SU-DHL-6 (cell line): ENCODE data around the gene MGP.

ENCODE experiments used
- H2AFZ ChIP-seq: fragments of 200-600 bp; sonication (generic); 2 replicates; pipeline ENCODE4 v1.6.1; 2014; ENCODE audit warnings: low read depth, mild to moderate bottlenecking, moderate library complexity, mixed read lengths, antibody characterized with exemption, low read length; ENCODE audit not compliant: severe bottlenecking
- H3F3A ChIP-seq: fragments of 200-600 bp; shearing (Covaris generic); 2 replicates; pipeline ENCODE4 v1.6.0; 2016; ENCODE audit warnings: antibody characterized with exemption, mild to moderate bottlenecking; ENCODE audit not compliant: insufficient read depth
- H3K27ac ChIP-seq: fragments of 200-600 bp; sonication (generic); 2 replicates; pipeline ENCODE4 v1.5.1; 2016; ENCODE audit warnings: low read depth, mild to moderate bottlenecking, low read length, moderate library complexity, mixed read lengths
- H3K27me3 ChIP-seq: fragments of 200-600 bp; sonication (generic), shearing (Covaris generic); 2 replicates; pipeline ENCODE4 v1.6.0; 2014; ENCODE audit warnings: mild to moderate bottlenecking, low read length
- H3K36me3 ChIP-seq: fragments of 200-600 bp; sonication (generic); 2 replicates; pipeline ENCODE4 v1.6.1; 2014; ENCODE audit warnings: mild to moderate bottlenecking, low read length, mixed read lengths
- H3K4me2 ChIP-seq: fragments of 300-600, 200-600 bp; shearing (Covaris generic), sonication (generic); 2 replicates; pipeline ENCODE4 v1.6.0; 2014; ENCODE audit warnings: low read length, low read depth, mild to moderate bottlenecking; ENCODE audit not compliant: poor library complexity, severe bottlenecking
- H3K4me3 ChIP-seq: fragments of 200-600 bp; sonication (generic); 2 replicates; pipeline ENCODE4 v1.5.1; 2014; ENCODE audit warnings: antibody characterized with exemption, low read length, mild to moderate bottlenecking, mixed read lengths; ENCODE audit not compliant: insufficient read depth, poor library complexity, severe bottlenecking
- H3K79me2 ChIP-seq: fragments of 200-600 bp; sonication (generic); 2 replicates; pipeline ENCODE4 v1.6.1; 2014; ENCODE audit warnings: mild to moderate bottlenecking, low read length, moderate library complexity; ENCODE audit not compliant: insufficient read depth
- H3K9ac ChIP-seq: fragments of 200-600 bp; sonication (generic); 2 replicates; pipeline ENCODE4 v1.7.0; 2014; ENCODE audit warnings: mild to moderate bottlenecking, low read length
- H3K9me2 ChIP-seq: fragments of 200-600 bp; sonication (generic); replicated peaks from 2 replicates; pipeline ENCODE4 v1.6.1; 2014; ENCODE audit warnings: low read length; ENCODE audit not compliant: insufficient read depth
- H3K9me3 ChIP-seq: fragments of 200-600 bp; sonication (generic); 2 replicates; pipeline ENCODE4 v1.6.1; 2014; ENCODE audit warnings: low read length, mixed read lengths; ENCODE audit not compliant: insufficient read depth
- H4K20me1 ChIP-seq: fragments of 200-600 bp; sonication (generic); 2 replicates; pipeline ENCODE4 v1.6.1; 2014; ENCODE audit warnings: low read depth, mild to moderate bottlenecking, antibody characterized with exemption, low read length, moderate library complexity, mixed read lengths
- CTCF ChIP-seq: fragments of 200-600 bp; sonication (generic); IDR thresholded peaks from one replicate; pipeline ENCODE4 v1.5.1; 2017; ENCODE audit warnings: antibody characterized with exemption, mild to moderate bottlenecking, low read length, moderate library complexity; ENCODE audit not compliant: insufficient read depth, poor library complexity, severe bottlenecking
- EZH2phosphoT487 ChIP-seq: fragments of 200-600 bp; sonication (generic), shearing (Covaris generic); conservative IDR thresholded peaks from 2 replicates; pipeline ENCODE4 v1.6.1; 2018; ENCODE audit warnings: mild to moderate bottlenecking, antibody characterized with exemption, low read length, moderate library complexity, mixed read lengths

MGP gene

GRCh38 chr12:14907953-14908352, 22.3 kb upstream of the MGP start:
- Histone ChIP-seq H3K79me2 (no peaks in the 10 kb centered on the region), H2AFZ (no peak overlapping the region), H4K20me1 (no peaks in the 10 kb centered on the region), H3F3A (no peaks in the 10 kb centered on the region), H3K4me3 (no peak overlapping the region), H3K27ac (no peak overlapping the region), H3K9ac (no peak overlapping the region), H3K9me3 (no peaks in the 10 kb centered on the region), H3K4me2 (no peak overlapping the region), H3K9me2 (no peaks in the 10 kb centered on the region), H3K36me3 (no peaks in the 10 kb centered on the region), H3K27me3 (no peaks in the 10 kb centered on the region)
- no peak for TF ChIP-seq CTCF
- TF ChIP-seq EZH2phosphoT487, result no peak

GRCh38 chr12:14906114-14906513, 20.5 kb upstream of the MGP start:
- Histone ChIP-seq H3K36me3 (no peaks in the 10 kb centered on the region), H3K9me3 (no peaks in the 10 kb centered on the region), H2AFZ (no peak overlapping the region), H3K9ac (no peak overlapping the region), H3K27me3 (no peaks in the 10 kb centered on the region), H3F3A (no peaks in the 10 kb centered on the region), H3K9me2 (no peaks in the 10 kb centered on the region), H3K27ac (no peak overlapping the region), H3K79me2 (no peaks in the 10 kb centered on the region), H3K4me2 (no peak overlapping the region), H3K4me3 (no peak overlapping the region), H4K20me1 (no peaks in the 10 kb centered on the region)
- no peak for TF ChIP-seq EZH2phosphoT487
- TF ChIP-seq CTCF, result no peak

- Histone ChIP-seq H4K20me1 (no peaks in the 10 kb centered on the region), H2AFZ (no peak overlapping the region), H3K36me3 (no peaks in the 10 kb centered on the region), H3K9me3 (no peaks in the 10 kb centered on the region), H3K9me2 (no peaks in the 10 kb centered on the region), H3K79me2 (no peaks in the 10 kb centered on the region), H3K9ac (no peak overlapping the region), H3K4me3 (no peak overlapping the region), H3K4me2 (no peak overlapping the region), H3K27me3 (no peaks in the 10 kb centered on the region), H3K27ac (no peak overlapping the region), H3F3A (no peaks in the 10 kb centered on the region)
- TF ChIP-seq CTCF, result no peak
- no peak for TF ChIP-seq EZH2phosphoT487
Observed at GRCh38 chr12:14905269-14906004, 19.8 kb upstream of the MGP start.
